IMR-90 (cell line): Measurements from ENCODE around the gene TMEM61. TPM values are rescaled to one million over a fixed set of nuclear protein-coding genes. Genes with fewer than 3 reads are reported as not detected.

Source experiments
- ATAC-seq: fragments of 200-7000 bp; cut with Tn5 transposase; 2 replicates; pipeline ENCODE4 v1.9.1; 2020; ENCODE audit warnings: low read depth, mild to moderate bottlenecking, moderate library complexity
- BruUV-seq: library from RNA; stranded (reverse); fragments of 400-500 nt; replicated peaks from 2 replicates; lab custom pipeline; 2021; lab: Mats Ljungman, UMichigan
- CTCF ChIA-PET: fragments of 300-600 bp; formaldehyde crosslinking; extraction: SDS; loops from one replicate; lab custom pipeline; 2021; ENCODE audit warnings: antibody characterized with exemption; lab: Yijun Ruan, JAX
- POLR2A ChIA-PET: fragments of 300-600 bp; sonication (Branson Sonifier 250); formaldehyde crosslinking; loops from one replicate; lab custom pipeline; 2022; ENCODE audit warnings: antibody characterized with exemption; ENCODE audit not compliant: unreplicated experiment; lab: Charles Lee
- DNase-seq: peaks from one replicate; pipeline ENCODE4 v3.0.0; 2013
- H2AFZ ChIP-seq: replicated peaks from 2 replicates; pipeline ENCODE3; 2013; ENCODE audit warnings: low read length, mild to moderate bottlenecking; ENCODE audit not compliant: poor library complexity
- H2AK5ac ChIP-seq: 2 replicates; pipeline ENCODE4 v1.6.1; 2013; ENCODE audit warnings: low read depth, low read length, inconsistent platforms
- H2AK9ac ChIP-seq: replicated peaks from 2 replicates; pipeline ENCODE3; 2013; ENCODE audit warnings: mild to moderate bottlenecking, low read depth, low read length, moderate library complexity; ENCODE audit not compliant: poor library complexity
- H2BK120ac ChIP-seq: 2 replicates; pipeline ENCODE4 v1.6.1; 2013; ENCODE audit warnings: low read depth, low read length, inconsistent platforms
- H2BK15ac ChIP-seq: 3 replicates; pipeline ENCODE4 v1.6.1; 2013; ENCODE audit warnings: low read depth, low read length, inconsistent platforms
- H2BK20ac ChIP-seq: 2 replicates; pipeline ENCODE4 v1.6.1; 2013; ENCODE audit warnings: low read depth, mild to moderate bottlenecking, inconsistent platforms, low read length, moderate library complexity
- H2BK5ac ChIP-seq: 2 replicates; pipeline ENCODE4 v1.6.1; 2013; ENCODE audit warnings: mild to moderate bottlenecking, low read depth, low read length, inconsistent platforms; ENCODE audit not compliant: poor library complexity, severe bottlenecking
- H3K14ac ChIP-seq: replicated peaks from 2 replicates; pipeline ENCODE4 v1.6.1; 2013; ENCODE audit warnings: low read depth, low read length, inconsistent platforms
- H3K18ac ChIP-seq: 2 replicates; pipeline ENCODE4 v1.6.1; 2013; ENCODE audit warnings: low read depth, low read length, control low read depth
- H3K23ac ChIP-seq: 2 replicates; pipeline ENCODE4 v1.6.1; 2013; ENCODE audit warnings: low read depth, low read length, inconsistent platforms
- H3K27ac ChIP-seq: 2 replicates; pipeline ENCODE4 v1.5.1; 2013; ENCODE audit warnings: mild to moderate bottlenecking, control low read depth, low read length; ENCODE audit not compliant: insufficient read depth
- H3K27me3 ChIP-seq: 2 replicates; pipeline ENCODE4 v1.6.1; 2013; ENCODE audit warnings: low read length; ENCODE audit not compliant: control insufficient read depth, insufficient read depth
- H3K36me3 ChIP-seq: 2 replicates; pipeline ENCODE4 v1.6.1; 2013; ENCODE audit warnings: low read length, mixed read lengths; ENCODE audit not compliant: control insufficient read depth, insufficient read depth
- H3K4ac ChIP-seq: 2 replicates; pipeline ENCODE4 v1.6.1; 2013; ENCODE audit warnings: low read depth, low read length, inconsistent platforms
- H3K4me1 ChIP-seq: 2 replicates; pipeline ENCODE4 v1.6.1; 2013; ENCODE audit warnings: low read length, mixed read lengths; ENCODE audit not compliant: control insufficient read depth, insufficient read depth
- H3K4me2 ChIP-seq: 2 replicates; pipeline ENCODE4 v1.6.1; 2013; ENCODE audit warnings: low read depth, mild to moderate bottlenecking, control low read depth, low read length, moderate library complexity
- H3K4me3 ChIP-seq: 2 replicates; pipeline ENCODE4 v1.5.1; 2013; ENCODE audit warnings: low read depth, mild to moderate bottlenecking, control low read depth, low read length, moderate library complexity; ENCODE audit not compliant: insufficient read depth
- H3K56ac ChIP-seq: 2 replicates; pipeline ENCODE4 v1.6.1; 2013; ENCODE audit warnings: low read length, inconsistent platforms; ENCODE audit not compliant: insufficient read depth; ENCODE audit errors: extremely low read depth
- H3K79me1 ChIP-seq, 2 experiments: 2 replicates each; pipeline ENCODE4 v1.6.1; 2013; ENCODE audit warnings: low read length in 2 of 2, inconsistent platforms in 1 of 2, low read depth in 1 of 2
- H3K9ac ChIP-seq: 2 replicates; pipeline ENCODE4 v1.6.1; 2013; ENCODE audit warnings: low read depth, low read length, control low read depth
- H3K9me1 ChIP-seq: 2 replicates; pipeline ENCODE4 v1.6.1; 2013; ENCODE audit warnings: low read length, inconsistent platforms; ENCODE audit not compliant: insufficient read depth
- H3K9me3 ChIP-seq: 2 replicates; pipeline ENCODE4 v1.6.1; 2013; ENCODE audit warnings: low read length; ENCODE audit not compliant: control insufficient read depth, insufficient read depth
- H4K20me1 ChIP-seq: 2 replicates; pipeline ENCODE4 v1.6.1; 2013; ENCODE audit warnings: low read length, inconsistent platforms; ENCODE audit not compliant: insufficient read depth
- H4K5ac ChIP-seq: 2 replicates; pipeline ENCODE4 v1.6.1; 2013; ENCODE audit warnings: mild to moderate bottlenecking, low read depth, low read length, control low read depth
- H4K8ac ChIP-seq, 2 experiments: 2 replicates each; pipeline ENCODE4 v1.6.1; 2013; ENCODE audit warnings: low read depth in 2 of 2, low read length in 2 of 2, control low read depth in 1 of 2, inconsistent platforms in 1 of 2
- H4K91ac ChIP-seq: 2 replicates; pipeline ENCODE4 v1.6.1; 2013; ENCODE audit warnings: low read depth, low read length, inconsistent platforms; ENCODE audit not compliant: insufficient read depth
- MAFK ChIP-seq: IDR thresholded peaks from 2 replicates; pipeline ENCODE4 v1.6.1; 2012; ENCODE audit warnings: low read depth, low read length, improper control_type of control experiment
- MXI1 ChIP-seq: IDR thresholded peaks from 2 replicates; pipeline ENCODE4 v1.6.1; 2012; ENCODE audit warnings: low read depth, mild to moderate bottlenecking, low read length, moderate library complexity, borderline replicate concordance
- RCOR1 ChIP-seq: IDR thresholded peaks from 2 replicates; pipeline ENCODE4 v1.6.1; 2012; ENCODE audit warnings: mild to moderate bottlenecking, low read length, improper control_type of control experiment; ENCODE audit not compliant: insufficient replicate concordance
- SMC3 ChIP-seq: fragments of 150-350 bp; IDR thresholded peaks from 2 replicates; pipeline ENCODE4 v1.6.1; 2016; ENCODE audit warnings: low read depth, mild to moderate bottlenecking, antibody characterized with exemption, low read length, moderate library complexity
- WGBS, 2 experiments: methylation state at CpG; one replicate each; pipeline versions ENCODE4 v1.1.5 to v1.1.7; 2013; ENCODE audit warnings: missing lambda C conversion rate in 2 of 2; ENCODE audit not compliant: insufficient read length in 1 of 2; ENCODE audit errors: extremely low coverage in 2 of 2; 5-methylcytosine and 5-hydroxymethylcytosine counted together
- dilution Hi-C: fragments of 300-500 bp; cut with HindIII; formaldehyde crosslinking; loops from one replicate; pipeline ENCODE4 v1.14.3; 2018; ENCODE audit warnings: low sequenced_read_pairs; ENCODE audit not compliant: unreplicated experiment
- in situ Hi-C: fragments of 300-500 bp; cut with MboI; formaldehyde crosslinking; loops from 3 replicates; pipeline ENCODE4 v1.14.3; 2019; ENCODE audit warnings: low sequenced_read_pairs, inconsistent platforms, mixed read lengths
- intact Hi-C: fragments of 100-400 bp; cut with micrococcal nuclease; formaldehyde crosslinking; loops from 2 replicates; pipeline ENCODE4 v1.10.0; 2022
- polyA plus RNA-seq, 3 experiments: library from polyadenylated mRNA; depleted of rRNA; stranded (reverse); fragments of >200 nt; gene quantifications; 2 replicates each; pipeline ENCODE4 v1.2.3, GENCODE V29; 2012; ENCODE audit warnings: low replicate concordance in 1 of 3
- total RNA-seq: library from RNA; depleted of rRNA; stranded (reverse); fragments of >200 nt; gene quantifications from 2 replicates; pipeline ENCODE4 v1.2.3, GENCODE V29; 2012

TMEM61 gene
- total and polyA plus RNA-seq, 2 of the 4 experiments (the other 2 are of a cell fraction), result not detected

- TF ChIP-seq RCOR1 (no peak), MAFK (no peak)
Measured at GRCh38 chr1:55040083-55040932, 59.9 kb downstream of the TMEM61 start (continued).

GRCh38 chr1:55040933-55041494, 60.6 kb downstream of the TMEM61 start:
- Histone ChIP-seq H3K4me1 (peaks cover 2% of the 10 kb centered on the region; the same call in 1 of the 2 replicates), H3K4me2 (no peak overlapping the region), H3K27me3 (peaks cover 82% of the 10 kb centered on the region), H2BK120ac (no peak overlapping the region), H2AK9ac (peak overlapping the region; percentile 9), H2BK20ac (no peak overlapping the region), H2AFZ (no peak overlapping the region), H3K4me3 (no peak overlapping the region), H4K20me1 (0 out of 2 replicates have a peak, but pooled peaks cover 4% of the 10 kb centered on the region), H3K18ac (no peak overlapping the region), H3K23ac (no peak overlapping the region), H3K9me1 (0 out of 2 replicates have a peak, but pooled peaks cover 3% of the 10 kb centered on the region), H3K14ac (no peak overlapping the region), H3K9me3 (no peaks in the 10 kb centered on the region), H4K5ac (no peak overlapping the region), H3K27ac (no peak overlapping the region), H3K79me1 (no peaks in the 10 kb centered on the region), H2BK15ac (no peak overlapping the region), H3K56ac (no peak overlapping the region), H2BK5ac (no peak overlapping the region), H3K4ac (no peak overlapping the region), H4K8ac (no peak overlapping the region), H4K91ac (no peak overlapping the region), H2AK5ac (no peak overlapping the region), H3K9ac (no peak overlapping the region), H3K36me3 (no peaks in the 10 kb centered on the region)
- ChIA-PET CTCF (no interaction called here), POLR2A (no interaction called here)
- no TSS peak for BruUV-seq
- no CpG with 5 or more reads among the region's 5 CpGs for WGBS, 2 experiments
- intact Hi-C loops (no loop called here), in situ Hi-C loops (no loop called here), dilution Hi-C loops (no loop called here)
- TF ChIP-seq MXI1, result no peak
- no peak for TF ChIP-seq RCOR1
- TF ChIP-seq SMC3, result no peak
- DNase-seq (no peak), ATAC-seq (no peak)
